ENCODE results near the gene PBX1.

- TF ChIP-seq POLR2AphosphoS5 (IDR thresholded peaks at IDR 0.05; ENCODE audit: low read depth, low read length) = no peak
- no peak for TF ChIP-seq POLR2A (IDR thresholded peaks at IDR 0.05; ENCODE audit: low read depth, low read length)
- no peak for TF ChIP-seq TAF1 (IDR thresholded peaks at IDR 0.05; ENCODE audit: low read depth, low read length)
Measured at GRCh38 chr1:164662955-164663354, 104.0 kb downstream of the PBX1 start.

Data from GM12891 (cell line).